ELR (cell line): ENCODE results near the gene BPIFB4.

Experiments used
- DNase-seq: peaks from one replicate; pipeline ENCODE4 v3.0.0-alpha.2; 2015; ENCODE audit warnings: low read depth

The BPIFB4 gene

GRCh38 chr20:33062105-33062824, 17.2 kb upstream of the BPIFB4 start:
- DNase-seq, result no peak

GRCh38 chr20:33062825-33063149, 16.7 kb upstream of the BPIFB4 start:
- DNase-seq, result no peak

- no peak for DNase-seq
Observed at GRCh38 chr20:33063271-33063670, 16.2 kb upstream of the BPIFB4 start.

GRCh38 chr20:33064572-33065287, 14.7 kb upstream of the BPIFB4 start:
- DNase-seq, result no peak

GRCh38 chr20:33065785-33066184, 13.7 kb upstream of the BPIFB4 start:
- DNase-seq, result no peak

- no peak for DNase-seq
Observed at GRCh38 chr20:33067806-33068205, 11.6 kb upstream of the BPIFB4 start.

- no peak for DNase-seq
Observed at GRCh38 chr20:33068251-33068939, 11.0 kb upstream of the BPIFB4 start.

GRCh38 chr20:33069673-33070072, 9.8 kb upstream of the BPIFB4 start:
- DNase-seq, result no peak

- DNase-seq, result no peak
Observed at GRCh38 chr20:33070111-33071053, 9.1 kb upstream of the BPIFB4 start.

- no peak for DNase-seq
Observed at GRCh38 chr20:33071198-33071597, 8.2 kb upstream of the BPIFB4 start.

GRCh38 chr20:33072362-33072761, 7.1 kb upstream of the BPIFB4 start:
- DNase-seq, result no peak

- no peak for DNase-seq
Observed at GRCh38 chr20:33072813-33073212, 6.6 kb upstream of the BPIFB4 start.

GRCh38 chr20:33074675-33075074, 4.8 kb upstream of the BPIFB4 start:
- DNase-seq, result no peak

GRCh38 chr20:33075281-33075680, 4.2 kb upstream of the BPIFB4 start:
- DNase-seq, result no peak

GRCh38 chr20:33076662-33077372, 2.6 kb upstream of the BPIFB4 start:
- peak; percentile 42 for DNase-seq

GRCh38 chr20:33081411-33082154, 2.1 kb downstream of the BPIFB4 start:
- no peak for DNase-seq

GRCh38 chr20:33082546-33082945, 3.1 kb downstream of the BPIFB4 start:
- DNase-seq, result no peak

GRCh38 chr20:33083544-33084340, 4.3 kb downstream of the BPIFB4 start:
- no peak for DNase-seq

- no peak for DNase-seq
Observed at GRCh38 chr20:33084722-33085121, 5.3 kb downstream of the BPIFB4 start.
